ENCODE data around the gene RFT1.
A peak's percentile ranks its signal among the peaks of the same experiment; 100 is the strongest.

RFT1 gene

GRCh38 chr3:53122933-53123305, 7.3 kb downstream of the RFT1 start:
- peak; percentile 96 to 97 for DNase-seq

DNA sequence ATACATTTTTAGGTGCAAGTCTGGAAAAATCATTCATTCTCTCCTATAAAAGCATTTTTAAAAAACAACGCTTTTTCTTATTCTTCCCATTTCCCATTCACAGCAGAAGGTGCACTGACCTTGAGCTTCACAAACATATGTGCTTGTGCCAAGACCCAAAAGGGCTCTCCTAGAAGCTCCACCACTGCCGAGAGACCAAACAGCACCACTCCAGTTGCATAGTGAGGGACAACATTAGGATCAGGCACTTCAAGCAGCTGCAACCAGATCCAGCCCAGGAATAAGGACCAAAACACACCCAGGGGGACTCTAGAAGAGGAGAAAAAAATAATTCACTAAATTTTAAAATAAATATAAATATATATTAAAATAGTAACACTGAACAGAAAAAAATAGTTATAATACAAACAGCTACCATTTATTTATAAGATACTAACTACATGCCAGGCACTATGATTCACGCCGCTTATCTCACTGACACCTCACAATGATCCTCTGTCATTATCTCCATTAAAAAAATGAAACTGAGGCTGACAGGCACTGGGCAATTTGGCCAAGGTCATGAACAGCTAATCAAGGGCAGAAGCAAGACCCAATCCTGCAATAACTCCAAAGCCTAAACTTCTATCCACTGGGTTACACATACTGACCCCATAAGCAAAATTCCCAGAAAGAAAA, 7.8 kb downstream of the RFT1 start:
- DNase-seq: no peak

DNA sequence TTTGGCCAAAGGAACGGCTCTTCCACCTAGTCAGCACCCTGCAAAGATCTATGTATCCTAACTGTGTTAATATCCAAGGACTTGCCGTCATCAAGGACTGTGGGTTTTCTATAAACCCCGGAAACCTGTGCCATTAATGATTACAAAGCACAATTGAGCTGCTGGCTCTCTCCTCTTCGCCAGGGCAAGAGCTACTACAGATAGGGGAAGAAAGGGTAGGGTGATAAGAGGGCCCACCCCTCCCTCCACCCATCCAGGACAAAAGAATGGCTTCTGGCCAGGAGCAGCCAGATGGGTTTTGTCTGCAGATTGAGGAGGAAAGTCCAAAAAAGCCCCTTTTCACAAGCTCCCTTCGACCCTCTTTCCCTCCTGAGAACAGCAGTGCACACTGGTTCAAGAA, 9.9 kb downstream of the RFT1 start:
- no peak for DNase-seq

DNA sequence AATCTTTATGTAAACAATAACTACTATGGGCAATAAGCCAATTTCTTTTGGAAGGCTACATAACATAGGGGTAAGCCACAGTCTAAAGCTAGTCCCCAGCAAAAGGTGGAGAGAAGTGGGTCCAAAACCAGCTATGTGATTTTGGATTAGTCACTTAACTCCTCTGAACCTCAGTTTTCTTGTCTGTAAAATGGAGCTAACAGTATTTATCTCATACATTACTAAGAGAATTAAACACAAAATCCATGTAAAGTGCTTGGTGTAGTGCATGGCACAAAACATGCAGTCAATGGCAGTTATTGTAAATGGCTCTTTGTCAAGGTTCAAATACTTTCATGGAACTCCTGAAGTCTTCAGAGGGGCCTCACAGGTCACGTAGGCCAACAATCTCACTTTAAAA, 13.3 kb downstream of the RFT1 start:
- DNase-seq: no peak

GRCh38 chr3:53114412-53115074, 15.7 kb downstream of the RFT1 start:
- peak; percentile 37 to 40 for DNase-seq

GRCh38 chr3:53114011-53114400, 16.2 kb downstream of the RFT1 start:
- peak; percentile 89 to 90 for DNase-seq

GRCh38 chr3:53113293-53114010, 16.8 kb downstream of the RFT1 start:
- no peak for DNase-seq

DNA sequence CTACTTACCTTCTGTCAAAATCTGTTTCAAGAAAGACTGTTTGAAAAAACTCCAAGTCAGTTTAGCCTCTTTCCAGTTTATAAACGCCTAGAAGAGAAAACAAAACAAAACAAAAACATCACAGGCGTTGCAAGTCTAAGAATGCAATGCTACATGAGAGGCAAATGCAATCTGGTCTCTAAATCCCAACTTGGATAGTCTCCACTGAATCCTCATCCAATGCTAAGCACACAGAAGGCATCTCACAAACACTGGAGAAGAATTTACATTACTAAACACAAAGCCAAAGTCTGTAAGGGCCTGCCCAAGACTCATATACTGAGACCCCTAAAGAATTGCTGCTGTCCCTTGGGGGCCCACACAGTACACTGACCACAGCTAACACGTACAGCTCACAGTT, 18.4 kb downstream of the RFT1 start:
- DNase-seq: no peak

DNA sequence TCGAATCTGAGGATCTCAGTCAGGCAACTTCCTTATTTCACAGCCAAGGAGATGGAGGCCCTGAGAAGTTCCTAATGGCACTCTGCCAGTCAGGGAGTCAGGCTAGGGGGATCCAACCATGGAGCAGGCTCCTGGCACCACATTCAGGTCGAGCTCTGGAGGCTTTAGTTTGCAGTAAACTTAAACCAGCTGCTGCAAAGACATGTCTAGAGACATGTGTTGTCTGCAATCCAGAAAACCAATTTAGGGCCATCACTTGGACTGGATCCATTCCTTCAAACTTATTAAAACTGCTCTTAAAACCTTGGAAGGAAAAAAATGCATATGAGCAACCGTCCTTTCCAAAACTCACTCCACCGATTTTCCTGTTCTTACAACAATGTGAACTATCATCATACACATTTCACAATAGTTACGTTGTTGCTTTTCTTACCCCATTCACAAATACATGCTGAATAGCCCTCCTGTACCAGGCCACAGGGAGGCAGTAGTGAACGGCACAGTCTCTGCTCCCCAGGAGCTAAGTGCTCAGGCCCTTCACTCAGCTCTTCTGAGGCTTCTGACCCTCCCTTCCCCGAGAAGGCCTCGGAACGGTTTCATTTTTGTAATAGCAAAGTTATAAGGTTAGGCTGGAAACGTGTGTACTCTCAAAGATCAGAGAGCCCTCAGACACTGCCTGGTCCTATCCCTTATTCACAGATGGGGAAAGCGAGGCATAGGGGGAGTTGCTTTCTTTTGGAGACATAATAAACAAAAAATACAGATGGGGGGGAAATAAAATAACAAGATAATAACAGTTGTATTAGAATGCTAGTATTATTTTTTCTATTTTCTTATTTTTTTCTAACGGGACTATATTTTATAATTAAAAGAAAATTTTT, 20.1 kb downstream of the RFT1 start:
- DNase-seq: peak; percentile 92 to 94

DNA sequence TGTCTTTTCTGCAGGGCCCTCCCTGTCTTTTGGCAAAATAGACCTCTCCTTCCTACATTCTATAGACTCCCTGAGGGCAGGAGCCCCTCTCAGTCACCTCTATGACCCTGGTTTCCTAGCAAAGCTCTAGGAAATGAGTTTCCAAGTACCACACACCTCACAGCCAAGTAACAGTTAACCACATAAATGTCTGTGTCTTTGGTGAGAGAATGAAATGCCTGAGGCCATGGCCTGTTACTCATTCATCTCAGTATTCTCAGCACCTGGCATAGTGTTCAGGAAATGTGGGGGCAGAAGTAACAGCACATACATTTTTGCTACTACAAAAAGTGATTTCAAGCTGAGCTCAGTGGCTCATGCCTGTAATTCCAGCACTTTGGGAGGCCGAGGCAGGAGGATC, 21.0 kb downstream of the RFT1 start:
- no peak for DNase-seq

GRCh38 chr3:53104762-53105161, 25.5 kb downstream of the RFT1 start:
- DNase-seq: peak; percentile 86 to 88

DNA sequence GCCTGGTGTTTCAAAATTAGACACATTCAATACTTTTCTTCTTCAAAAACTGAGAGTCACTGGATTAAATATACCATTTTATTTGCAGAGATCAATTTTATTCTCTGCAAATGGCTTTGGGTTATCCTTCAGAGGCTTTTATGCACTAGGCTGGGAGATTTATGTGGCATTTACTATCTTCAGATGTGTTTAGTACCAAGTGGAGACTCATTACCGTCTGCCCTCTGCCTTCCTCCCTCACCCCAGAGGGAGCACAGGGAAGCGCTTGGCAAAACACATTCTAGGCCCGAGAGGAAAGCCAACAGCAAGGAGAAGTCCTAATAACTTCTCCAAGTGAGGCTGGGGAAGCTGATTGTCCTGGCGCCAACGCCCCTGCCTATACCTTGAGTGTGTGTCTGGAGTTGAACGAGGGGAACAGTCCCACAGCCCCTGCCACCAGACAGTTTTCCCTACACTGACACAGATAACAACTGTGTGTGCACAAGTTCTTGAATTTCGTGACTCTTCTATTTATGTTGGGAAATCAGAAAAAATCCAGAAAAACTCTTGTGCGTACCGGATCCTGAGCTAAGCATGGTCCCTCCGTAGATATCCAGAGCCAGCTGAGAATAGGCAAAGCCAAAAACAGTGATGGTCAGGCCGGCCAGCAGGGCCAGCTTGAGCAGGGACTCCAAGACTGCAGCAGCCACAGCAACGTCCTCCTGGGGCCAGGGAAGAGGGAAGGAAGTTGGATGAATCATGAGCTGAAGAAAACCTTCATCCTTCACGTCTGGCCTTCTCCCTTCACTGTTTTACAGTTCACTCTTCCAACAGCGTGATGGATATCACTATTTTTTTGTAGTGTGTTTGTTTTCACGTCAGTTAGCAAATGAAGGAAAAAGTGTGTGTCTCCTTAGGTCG, 26.6 kb downstream of the RFT1 start:
- DNase-seq: peak in 1 of 2 experiments; percentile 21

DNA sequence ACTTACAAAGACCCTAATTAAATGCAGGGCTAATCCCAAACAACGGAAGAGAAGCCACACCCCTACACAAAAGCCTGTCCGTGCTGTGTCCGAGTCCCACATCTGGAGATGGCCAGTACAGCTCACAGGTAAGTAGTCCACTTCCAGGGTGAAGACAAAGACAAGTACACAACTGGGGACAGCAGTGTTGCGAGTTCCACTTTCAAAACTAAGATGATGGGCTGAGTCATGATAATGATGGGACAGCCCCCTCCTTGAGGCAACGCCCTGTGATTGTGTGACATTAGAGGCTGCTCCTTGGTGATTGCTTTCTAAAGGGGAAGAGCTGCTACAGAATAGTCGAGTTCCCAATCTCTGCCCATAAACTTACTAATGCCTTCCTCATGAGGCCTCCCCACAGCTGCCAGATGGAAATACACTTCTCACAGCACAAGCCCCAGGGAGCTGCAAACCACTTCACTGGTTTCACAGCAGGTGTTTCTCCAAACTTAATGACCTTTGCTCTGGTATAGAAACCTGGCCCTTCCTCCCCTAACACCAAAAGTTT, 27.6 kb downstream of the RFT1 start:
- no peak for DNase-seq

DNA sequence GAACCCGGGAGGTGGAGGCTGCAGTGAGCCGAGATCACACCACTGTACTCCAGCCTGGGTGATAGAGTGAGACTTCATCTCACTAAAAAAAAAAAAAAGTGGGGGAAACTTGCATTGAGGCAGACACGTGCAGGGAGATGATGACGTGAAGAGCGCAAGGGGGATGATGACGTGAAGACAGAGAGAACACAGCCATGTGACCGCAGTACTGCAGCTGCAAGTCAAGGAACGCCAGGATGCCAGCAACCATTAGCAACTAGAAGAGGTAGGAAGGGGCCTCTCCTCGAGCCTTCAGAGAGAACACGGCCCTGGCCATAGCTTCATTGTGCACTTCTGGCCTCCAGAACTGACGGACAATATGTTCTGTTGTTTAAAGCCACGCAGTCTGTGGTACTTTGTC, 28.3 kb downstream of the RFT1 start:
- no peak for DNase-seq

DNA sequence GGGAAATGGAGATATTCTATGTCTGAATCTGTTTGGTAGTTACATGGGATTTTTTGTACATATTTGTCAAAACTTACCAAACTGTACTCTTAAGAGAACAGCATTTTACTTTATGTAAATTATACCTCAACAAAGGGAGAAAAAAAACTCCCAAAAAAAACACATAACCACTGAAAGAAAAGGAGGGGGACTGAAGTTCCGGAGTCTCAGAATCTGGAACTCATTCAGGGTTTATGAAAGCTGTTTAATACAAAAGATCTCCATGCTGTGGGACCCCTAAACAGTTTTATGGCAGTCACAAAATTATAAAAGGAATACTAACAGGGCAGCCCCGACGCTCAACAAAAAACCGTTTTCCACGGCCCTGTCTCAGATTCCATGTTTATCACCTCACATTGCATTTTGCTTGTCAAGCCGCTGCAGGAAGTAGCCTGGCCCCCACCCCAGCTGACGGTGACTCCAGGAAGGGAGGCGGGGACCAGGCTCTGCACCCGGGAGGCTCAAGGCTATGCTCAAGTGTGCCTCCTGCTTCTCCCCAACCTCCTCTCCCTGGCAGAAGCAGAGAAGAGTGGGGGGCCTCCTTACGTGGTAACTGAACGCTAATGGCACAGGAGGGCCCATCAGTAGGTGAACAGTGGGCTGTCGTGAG, 29.3 kb downstream of the RFT1 start:
- DNase-seq: no peak

DNA sequence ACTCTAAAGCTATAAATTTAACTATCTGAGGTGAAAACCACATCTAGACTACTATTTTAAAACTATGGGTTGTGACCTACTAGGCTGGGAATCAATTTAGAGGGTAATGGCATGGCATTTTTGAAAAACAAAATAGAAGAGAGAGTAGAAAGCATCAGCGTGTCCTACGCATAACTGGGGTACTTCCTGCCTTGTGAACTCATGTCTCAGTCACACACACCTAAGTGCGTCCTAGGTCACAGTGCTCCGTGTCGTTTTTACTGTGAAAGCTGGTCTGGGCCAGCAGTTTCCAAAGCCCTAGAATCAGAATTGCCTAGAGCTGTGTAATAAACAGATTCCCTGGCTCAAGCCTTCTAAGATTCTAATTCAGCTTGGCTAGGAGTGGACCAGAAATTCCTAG, 32.3 kb downstream of the RFT1 start:
- no peak for DNase-seq

GRCh38 chr3:53092942-53093341, 37.3 kb downstream of the RFT1 start:
- peak; percentile 46 to 47 for DNase-seq

- DNase-seq: no peak
Observed at GRCh38 chr3:53092216-53092615, 38.0 kb downstream of the RFT1 start.

DNA sequence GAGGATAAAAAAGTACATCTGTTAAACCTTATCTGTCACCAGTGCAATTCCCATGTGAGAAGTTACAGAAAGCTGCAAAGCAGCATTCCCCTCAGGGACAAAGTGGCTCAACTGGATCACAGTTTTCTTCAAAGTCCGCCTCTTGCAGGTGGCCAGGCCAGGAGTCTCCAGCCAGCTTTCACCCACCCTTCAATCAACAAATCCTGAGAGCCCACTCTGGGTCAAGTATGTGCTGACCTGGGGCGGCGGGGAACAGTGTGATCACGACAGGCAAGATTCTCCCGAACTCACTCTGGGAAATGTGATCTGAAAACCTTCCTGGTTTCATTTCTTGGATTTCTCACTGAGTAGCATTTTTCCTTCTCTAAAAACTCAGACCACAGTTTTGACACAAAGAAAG, 39.2 kb downstream of the RFT1 start:
- no peak for DNase-seq

DNA sequence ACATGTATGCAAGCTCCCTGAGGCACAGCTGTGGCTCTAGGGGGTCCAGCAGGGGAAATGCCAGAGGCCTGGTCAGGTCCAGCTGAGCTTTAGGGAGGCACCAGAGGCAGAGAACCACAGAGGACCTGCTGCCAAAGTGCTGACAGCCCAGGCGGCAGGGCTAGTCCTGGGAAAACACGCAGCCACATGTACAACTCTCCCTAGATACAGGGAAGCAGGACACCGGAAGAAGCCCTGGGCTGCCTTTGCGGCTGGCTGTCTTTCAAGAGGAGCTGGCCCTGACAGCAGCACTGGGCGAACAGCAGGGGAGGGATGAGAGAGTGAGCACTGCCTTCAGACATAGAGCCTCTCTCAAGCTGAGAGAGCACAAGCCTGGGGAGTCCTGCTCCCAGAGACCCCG, 40.7 kb downstream of the RFT1 start:
- no peak for DNase-seq

- DNase-seq: no peak
Observed at GRCh38 chr3:53085476-53085875, 44.8 kb downstream of the RFT1 start.
